Body of pancreas (tissue), 4 donors: ENCODE data around the gene CRYBG2. TPM values are rescaled to one million over a fixed set of nuclear protein-coding genes. Genes with fewer than 3 reads are reported as not detected.

Source experiments
- ATAC-seq: fragments of 150-250 bp; one replicate; pipeline ENCODE4 v1.9.1; 2016
- DNase-seq, 4 donors: peaks; one replicate each; pipeline ENCODE4 v3.0.0-alpha.2; 2019
- H3K27ac ChIP-seq, 4 donors: fragments of 200-600 bp; sonication (generic); 1 replicate in 3 of 4; 2 replicates in 1 of 4; pipeline versions ENCODE4 v1.5.1 to v1.6.1; 2016 to 2019; ENCODE audit warnings: mild to moderate bottlenecking in 1 of 4, mixed read lengths in 1 of 4, moderate library complexity in 1 of 4
- H3K27me3 ChIP-seq, 2 donors: fragments of 200-600 bp; sonication (generic); one replicate each; pipeline ENCODE4 v1.6.0; 2016; ENCODE audit warnings: mild to moderate bottlenecking in 1 of 2
- H3K36me3 ChIP-seq, 2 donors: fragments of 200-600 bp; sonication (generic); replicated peaks in 1 of 2; 2 replicates each; pipeline ENCODE4 v1.5.1; 2016; ENCODE audit warnings: low read depth in 2 of 2; ENCODE audit not compliant: insufficient read depth in 1 of 2
- H3K4me1 ChIP-seq: fragments of 200-600 bp; sonication (generic); one replicate; pipeline ENCODE4 v1.6.0; 2016
- H3K4me3 ChIP-seq, 2 donors: fragments of 200-600 bp; sonication (generic); 1 replicate in 1 of 2; 2 replicates in 1 of 2; pipeline ENCODE4 v1.5.1; 2016 to 2019
- H3K9me3 ChIP-seq, 3 donors: fragments of 200-600 bp; sonication (generic); 1 replicate in 2 of 3; 2 replicates in 1 of 3; pipeline ENCODE4 v1.5.1; 2016
- CTCF ChIP-seq, 7 experiments: fragments of 450-650 bp in 4 of 7; fragments of 200-600 bp in 3 of 7; sonication (generic) in 3 of 7; IDR thresholded peaks; one replicate each; pipeline ENCODE4 v1.5.1; 2016 to 2019; ENCODE audit warnings: antibody characterized with exemption in 7 of 7
- POLR2A ChIP-seq, 3 donors: fragments of 450-650 bp; IDR thresholded peaks; one replicate each; pipeline ENCODE4 v1.6.1; 2016; ENCODE audit warnings: antibody characterized with exemption in 3 of 3, mild to moderate bottlenecking in 2 of 3
- WGBS, 2 donors: methylation state at CpG; one replicate each; pipeline ENCODE4 v1.1.5; 2017; 5-methylcytosine and 5-hydroxymethylcytosine counted together
- intact Hi-C: fragments of 100-400 bp; cut with DNase I; formaldehyde crosslinking; loops from one replicate; pipeline ENCODE4 v1.15.1; 2023
- total RNA-seq, 2 donors: library from RNA; depleted of rRNA; stranded (reverse); fragments of >200 nt; gene quantifications; one replicate each; pipeline ENCODE4 v1.1.0, GENCODE V29; 2016

Gene CRYBG2
- total RNA-seq, 2 donors from 2014 or later = 3.6 TPM; not detected in 1

DNA sequence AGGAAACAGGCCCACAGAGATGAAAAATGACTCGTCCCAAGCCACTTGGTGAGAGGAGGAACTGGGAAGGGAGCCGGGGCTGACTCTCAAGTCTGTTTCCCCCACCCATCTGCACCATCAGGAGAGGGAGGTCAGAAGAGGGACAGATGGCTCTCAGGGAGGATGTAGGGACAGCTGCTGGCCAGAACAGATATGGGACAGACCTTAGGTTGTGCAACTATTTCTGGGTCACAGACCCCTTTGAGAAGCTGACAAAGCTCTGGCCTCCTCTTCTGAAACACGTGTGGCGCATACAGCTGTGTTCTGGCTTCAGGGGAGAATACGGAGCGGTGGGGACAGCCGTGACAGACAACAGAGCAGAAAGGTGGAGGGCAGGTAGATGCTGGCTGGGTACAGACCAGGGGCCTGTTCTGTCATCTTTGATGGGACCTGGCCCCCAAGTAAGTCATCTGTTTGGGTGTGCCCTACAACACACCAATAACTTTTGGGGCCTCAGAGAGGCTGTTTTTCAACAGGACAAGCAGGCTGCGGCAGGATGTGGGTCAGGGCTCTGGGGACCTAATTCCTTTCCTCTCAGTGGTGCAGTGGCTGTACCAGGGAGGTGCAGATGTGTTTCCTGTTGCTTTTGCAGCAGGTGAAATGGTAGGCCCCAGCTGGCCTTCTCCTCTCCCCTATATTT, 66.8 kb downstream of the CRYBG2 start:
- no peaks in the 10 kb centered on the region for H3K36me3 ChIP-seq
- H3K4me1 ChIP-seq = peaks cover 16% of the 10 kb centered on the region
- H3K27me3 ChIP-seq = no peaks in the 10 kb centered on the region
- no peaks in the 10 kb centered on the region for H3K9me3 ChIP-seq
- peak in 1 of 4 donors; percentile 60 for DNase-seq
- peak overlapping the region in 2 of 4 donors; percentile 12 to 17 for H3K27ac ChIP-seq
- TF ChIP-seq CTCF (IDR thresholded peaks at IDR 0.05) (no peak), POLR2A (IDR thresholded peaks at IDR 0.05) (no peak)
- 66 to 80% methylated on average over 8 of the region's 8 CpGs for WGBS, 2 donors
- intact Hi-C loops = loop anchor here (5.0 kb wide), 1 partner anchor 35 kb away; no protein-coding TSS in a partner anchor
- no peak for ATAC-seq
- no peak overlapping the region for H3K4me3 ChIP-seq

GRCh38 chr1:26286064-26286416, 67.9 kb downstream of the CRYBG2 start:
- TF ChIP-seq CTCF (IDR thresholded peaks at IDR 0.05) (peak in 1 of 7 experiments; percentile 5), POLR2A (IDR thresholded peaks at IDR 0.05) (no peak)
- ATAC-seq (no peak), DNase-seq (no peak)
- WGBS, 2 donors = 85 to 90% methylated on average over 1 to 2 of the region's 2 CpGs
- no peak overlapping the region for H3K4me3 ChIP-seq
- H3K9me3 ChIP-seq = no peaks in the 10 kb centered on the region
- intact Hi-C loops = loop anchor here (5.0 kb wide), 1 partner anchor 36 kb away; no protein-coding TSS in a partner anchor
- no peaks in the 10 kb centered on the region for H3K27me3 ChIP-seq
- peaks cover 27% of the 10 kb centered on the region for H3K4me1 ChIP-seq
- H3K27ac ChIP-seq = no peak overlapping the region
- no peaks in the 10 kb centered on the region for H3K36me3 ChIP-seq

GRCh38 chr1:26285366-26286063, 68.4 kb downstream of the CRYBG2 start:
- H3K27me3 ChIP-seq = no peaks in the 10 kb centered on the region
- no peak for ATAC-seq
- peak in 1 of 4 donors; percentile 54 for DNase-seq
- 76 to 82% methylated on average over 3 to 18 of the region's 19 CpGs for WGBS, 2 donors
- no peaks in the 10 kb centered on the region for H3K36me3 ChIP-seq
- TF ChIP-seq POLR2A (IDR thresholded peaks at IDR 0.05) = peak in 1 of 3 donors; percentile 3
- TF ChIP-seq CTCF (IDR thresholded peaks at IDR 0.05) = peak in 4 of 7 experiments; percentile 2 to 22 (median 18)
- no peaks in the 10 kb centered on the region for H3K9me3 ChIP-seq
- intact Hi-C loops = loop anchor here (5.0 kb wide), 1 partner anchor 37 kb away; no protein-coding TSS in a partner anchor
- H3K4me3 ChIP-seq = no peak overlapping the region
- H3K4me1 ChIP-seq = peaks cover 32% of the 10 kb centered on the region
- peak overlapping the region in 1 of 4 donors; percentile 24 for H3K27ac ChIP-seq

GRCh38 chr1:26284597-26285347, 69.2 kb downstream of the CRYBG2 start:
- H3K9me3 ChIP-seq = no peaks in the 10 kb centered on the region
- DNase-seq (peak; percentile 65 to 86 (median 76)), ATAC-seq (peak; percentile 44)
- intact Hi-C loops = loop anchor here (5.0 kb wide), 1 partner anchor 38 kb away; no protein-coding TSS in a partner anchor
- H3K36me3 ChIP-seq = no peaks in the 10 kb centered on the region
- 44 to 51% methylated on average over 15 to 22 of the region's 22 CpGs for WGBS, 2 donors
- H3K4me3 ChIP-seq = no peak overlapping the region
- H3K27ac ChIP-seq = peak overlapping the region in 2 of 4 donors; percentile 24 to 42
- no peak for TF ChIP-seq POLR2A (IDR thresholded peaks at IDR 0.05)
- TF ChIP-seq CTCF (IDR thresholded peaks at IDR 0.05) = peak; percentile 49 to 66 (median 61)
- H3K27me3 ChIP-seq = no peaks in the 10 kb centered on the region
- H3K4me1 ChIP-seq = peaks cover 34% of the 10 kb centered on the region
